Activated CD8-positive, alpha-beta memory T cell treated with anti-CD3 and anti-CD28 coated beads for 4 hours (primary cell): ENCODE results near the gene TMEM107.

Experiments used
- DNase-seq, 2 donors: peaks; one replicate each; pipeline ENCODE4 v3.0.0-alpha.2; 2020; ENCODE audit warnings: low read depth in 2 of 2

The TMEM107 gene

DNA sequence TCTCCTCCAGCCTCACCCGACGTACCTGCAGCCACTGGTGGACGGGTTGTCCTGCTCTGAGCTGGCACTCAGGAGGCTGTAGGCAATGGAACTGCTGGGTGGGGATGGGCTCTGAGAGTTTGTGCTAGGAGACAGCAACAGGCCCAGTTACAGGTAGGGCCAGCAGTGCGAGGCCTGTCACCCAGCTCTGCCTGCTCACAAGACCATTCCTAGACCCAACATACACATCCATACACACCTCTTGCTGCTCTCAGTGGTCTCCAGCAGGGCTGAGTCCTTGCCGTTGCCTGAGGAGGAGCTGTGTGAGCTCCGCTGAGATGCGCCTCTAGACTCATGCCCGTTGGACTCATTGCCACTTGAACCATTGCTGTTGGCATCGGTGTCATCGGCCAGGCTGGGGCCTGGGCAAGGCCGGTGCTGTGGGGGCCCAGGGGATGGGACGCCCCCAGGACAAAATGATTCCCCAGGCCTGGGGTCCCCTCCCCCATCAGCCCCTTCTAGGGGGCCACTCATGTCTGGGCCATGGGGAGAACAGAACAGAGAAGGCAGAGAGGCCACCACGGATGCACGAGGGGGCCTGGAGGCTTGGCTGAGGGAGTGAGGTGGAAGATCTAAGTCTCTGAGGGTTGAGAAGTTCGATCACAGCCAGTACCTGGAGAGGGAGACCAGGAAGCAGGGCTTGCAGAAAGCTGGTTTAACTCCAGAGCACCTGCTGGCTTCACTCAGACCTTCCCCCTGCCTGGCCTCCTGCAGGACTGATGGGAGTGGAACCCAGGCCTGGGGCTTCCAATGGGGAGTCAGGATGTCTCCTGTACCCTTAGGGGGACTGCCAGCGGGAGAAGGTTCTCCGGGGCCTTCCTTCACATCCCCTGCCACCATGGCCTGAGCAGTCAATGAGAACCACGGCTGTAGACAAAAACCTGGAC is 25.7 kb downstream of the TMEM107 start:
- DNase-seq = no peak

GRCh38 chr17:8149419-8150193 is 26.6 kb downstream of the TMEM107 start:
- DNase-seq = no peak

- DNase-seq = no peak
Measured at GRCh38 chr17:8148560-8148959, 27.6 kb downstream of the TMEM107 start.

- no peak for DNase-seq
Measured at GRCh38 chr17:8147805-8148404, 28.3 kb downstream of the TMEM107 start.

GRCh38 chr17:8147141-8147804 is 28.9 kb downstream of the TMEM107 start:
- DNase-seq = no peak

GRCh38 chr17:8146381-8147140 is 29.6 kb downstream of the TMEM107 start:
- no peak for DNase-seq

- no peak for DNase-seq
Measured at GRCh38 chr17:8145811-8146210, 30.4 kb downstream of the TMEM107 start.

DNA sequence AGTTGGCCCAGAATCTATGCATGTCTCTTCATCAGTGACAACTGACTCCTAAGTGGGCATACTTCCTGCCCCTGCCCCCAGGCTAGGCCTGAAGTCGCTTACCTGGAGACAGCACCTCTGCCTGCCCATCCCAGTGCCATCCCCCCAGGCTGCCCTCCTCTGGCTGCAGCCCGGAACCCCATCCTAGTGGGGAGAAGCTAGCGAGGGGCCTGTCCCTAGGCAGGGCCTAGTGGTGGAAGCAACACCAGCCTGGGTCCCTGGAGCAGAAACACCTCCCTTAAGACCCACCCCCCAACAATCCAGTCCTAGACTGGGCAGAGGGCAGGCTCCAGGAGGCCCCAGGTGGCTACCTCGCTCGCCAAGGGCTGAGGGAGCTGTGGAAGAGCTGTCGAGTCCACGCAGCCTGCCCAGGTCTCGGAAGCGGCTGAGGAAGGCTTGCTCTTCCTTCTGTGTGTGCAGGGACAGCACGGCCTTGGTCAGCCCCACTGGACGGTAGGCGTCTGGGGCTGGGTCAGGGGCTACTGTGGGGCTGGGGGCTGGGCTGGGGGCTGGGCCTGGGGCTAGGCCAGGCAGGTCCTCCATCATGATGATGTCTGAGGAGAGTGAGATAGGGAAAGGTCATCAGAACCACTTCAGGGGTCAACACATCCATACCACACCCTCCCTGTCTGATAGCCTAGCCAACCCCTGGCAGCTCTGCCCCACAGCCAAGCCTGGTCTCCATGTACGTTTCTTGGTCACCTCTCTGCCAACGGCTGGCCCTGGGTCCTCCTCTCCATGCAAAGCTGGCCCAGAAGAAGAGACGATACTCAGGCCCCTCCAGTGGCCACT is 31.6 kb downstream of the TMEM107 start:
- DNase-seq = no peak

GRCh38 chr17:8143581-8144400 is 32.4 kb downstream of the TMEM107 start:
- DNase-seq = no peak

GRCh38 chr17:8142887-8143580 is 33.1 kb downstream of the TMEM107 start:
- no peak for DNase-seq

DNA sequence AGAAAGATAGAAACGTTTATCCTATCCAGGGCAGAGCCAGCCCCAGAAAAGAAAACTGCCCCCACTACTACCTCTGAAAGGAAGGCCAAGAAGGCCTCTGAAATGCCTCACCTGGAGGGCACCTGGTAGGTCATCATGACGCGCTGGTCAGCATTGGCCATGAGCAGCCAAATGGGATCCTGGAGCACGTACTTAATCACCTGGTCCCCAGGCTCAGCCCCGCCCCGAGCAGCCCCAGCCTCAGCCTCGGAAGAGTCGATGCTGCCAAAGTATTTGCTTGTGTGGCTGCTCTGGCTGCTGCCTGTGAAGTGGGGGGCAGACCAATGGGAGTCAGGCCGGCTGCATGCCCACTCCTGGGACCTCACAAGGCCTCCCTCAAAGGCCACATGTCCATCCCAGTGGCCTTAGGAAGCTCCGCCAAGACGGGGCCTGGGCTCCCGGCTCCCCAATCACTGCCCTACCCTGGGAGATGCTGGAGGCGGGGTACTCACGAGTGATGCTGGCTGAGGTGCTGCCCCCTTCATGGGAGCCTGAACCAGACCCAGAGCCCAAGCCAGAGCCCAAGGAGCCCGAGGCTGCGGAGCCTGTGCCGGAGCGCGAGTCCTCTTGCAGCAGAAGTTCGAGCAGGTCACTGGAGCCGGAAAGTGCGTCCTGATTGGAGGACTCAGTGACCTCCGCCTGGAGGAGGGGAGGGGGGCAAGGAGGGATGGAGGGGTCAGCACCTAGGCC is 33.9 kb downstream of the TMEM107 start:
- DNase-seq = no peak

- DNase-seq = no peak
Measured at GRCh38 chr17:8141741-8142140, 34.4 kb downstream of the TMEM107 start.

GRCh38 chr17:8141045-8141444 is 35.1 kb downstream of the TMEM107 start:
- DNase-seq = no peak

DNA sequence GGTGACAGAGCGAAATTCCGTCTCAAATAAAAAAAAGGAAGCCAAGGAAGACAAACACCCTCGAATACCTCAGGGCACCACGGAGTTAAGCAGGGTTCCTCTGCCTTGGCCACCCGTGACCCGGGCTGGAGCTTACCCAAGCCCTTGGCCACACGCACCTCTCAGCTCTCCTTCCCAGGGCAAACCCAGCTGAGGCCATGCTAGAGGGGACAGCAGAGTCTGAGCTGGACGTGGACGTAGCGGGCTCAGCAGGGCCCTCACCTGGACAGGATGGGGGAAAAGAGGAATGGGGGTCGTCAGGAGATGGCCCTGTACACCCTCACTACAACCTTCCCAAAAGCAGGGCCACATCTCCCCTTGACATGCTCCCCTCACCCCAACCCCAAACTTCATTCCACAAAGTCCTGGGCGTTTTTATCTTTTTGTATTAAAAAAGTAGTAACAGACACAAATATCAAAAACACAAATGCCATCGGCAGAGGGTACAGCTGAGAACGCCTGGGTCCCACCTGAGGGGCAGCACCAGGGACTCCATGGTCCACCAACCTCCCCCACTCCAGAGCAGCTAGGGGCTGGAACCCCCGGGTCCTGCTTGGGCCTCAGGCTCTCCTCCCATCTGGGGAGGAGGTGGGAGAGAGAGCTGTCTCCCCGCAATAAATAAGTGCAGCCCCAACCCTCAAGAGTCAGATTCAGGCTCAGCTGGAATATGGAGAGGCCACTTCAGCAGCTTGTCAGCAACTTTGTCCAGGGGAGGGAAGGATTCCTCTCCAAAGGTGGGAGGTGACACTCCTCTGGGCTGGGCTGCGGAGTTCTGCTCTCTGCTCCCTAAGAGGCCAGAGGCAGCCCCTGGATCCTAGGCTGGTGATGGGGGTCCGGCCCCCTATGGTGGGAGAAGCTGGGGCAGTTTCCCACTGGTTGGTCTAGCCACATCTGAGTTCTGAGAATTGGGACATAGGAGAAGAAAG is 35.8 kb downstream of the TMEM107 start:
- no peak for DNase-seq

- peak; percentile 87 to 90 for DNase-seq
Measured at GRCh38 chr17:8138672-8139371, 37.4 kb downstream of the TMEM107 start.

GRCh38 chr17:8138374-8138671 is 37.9 kb downstream of the TMEM107 start:
- DNase-seq = no peak
